ENCODE results near the gene PGBD5.

The PGBD5 gene

GRCh38 chr1:230317823-230318819, 108.0 kb downstream of the PGBD5 start:
- TF ChIP-seq ZNF565 (CRISPR knock-in tag; conservative IDR thresholded peaks at IDR 0.05; ENCODE audit: low read depth) (no peak), CSDC2 (CRISPR knock-in tag; IDR thresholded peaks at IDR 0.05) (no peak), ZC3H10 (CRISPR knock-in tag; IDR thresholded peaks at IDR 0.05) (no peak), RARB (CRISPR knock-in tag; IDR thresholded peaks at IDR 0.05) (no peak), ZNF8 (CRISPR knock-in tag; IDR thresholded peaks at IDR 0.05) (no peak), ARNTL (CRISPR knock-in tag; IDR thresholded peaks at IDR 0.05; ENCODE audit: borderline replicate concordance, low read depth) (no peak), CSRNP3 (CRISPR knock-in tag; IDR thresholded peaks at IDR 0.05) (no peak), SNAI2 (CRISPR knock-in tag; IDR thresholded peaks at IDR 0.05) (no peak), PPARA (CRISPR knock-in tag; IDR thresholded peaks at IDR 0.05; ENCODE audit: borderline replicate concordance) (no peak), BACH2 (CRISPR knock-in tag; IDR thresholded peaks at IDR 0.05; ENCODE audit: borderline replicate concordance) (no peak), POU6F1 (CRISPR knock-in tag; IDR thresholded peaks at IDR 0.05; ENCODE audit: borderline replicate concordance, low read depth) (no peak)
- TF ChIP-seq, protein P1, sequence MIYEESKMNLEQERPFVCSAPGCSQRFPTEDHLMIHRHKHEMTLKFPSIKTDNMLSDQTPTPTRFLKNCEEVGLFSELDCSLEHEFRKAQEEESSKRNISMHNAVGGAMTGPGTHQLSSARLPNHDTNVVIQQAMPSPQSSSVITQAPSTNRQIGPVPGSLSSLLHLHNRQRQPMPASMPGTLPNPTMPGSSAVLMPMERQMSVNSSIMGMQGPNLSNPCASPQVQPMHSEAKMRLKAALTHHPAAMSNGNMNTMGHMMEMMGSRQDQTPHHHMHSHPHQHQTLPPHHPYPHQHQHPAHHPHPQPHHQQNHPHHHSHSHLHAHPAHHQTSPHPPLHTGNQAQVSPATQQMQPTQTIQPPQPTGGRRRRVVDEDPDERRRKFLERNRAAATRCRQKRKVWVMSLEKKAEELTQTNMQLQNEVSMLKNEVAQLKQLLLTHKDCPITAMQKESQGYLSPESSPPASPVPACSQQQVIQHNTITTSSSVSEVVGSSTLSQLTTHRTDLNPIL (CRISPR knock-in tag; IDR thresholded peaks at IDR 0.05; ENCODE audit: low read depth): no peak
- no peak for ATAC-seq

DNA sequence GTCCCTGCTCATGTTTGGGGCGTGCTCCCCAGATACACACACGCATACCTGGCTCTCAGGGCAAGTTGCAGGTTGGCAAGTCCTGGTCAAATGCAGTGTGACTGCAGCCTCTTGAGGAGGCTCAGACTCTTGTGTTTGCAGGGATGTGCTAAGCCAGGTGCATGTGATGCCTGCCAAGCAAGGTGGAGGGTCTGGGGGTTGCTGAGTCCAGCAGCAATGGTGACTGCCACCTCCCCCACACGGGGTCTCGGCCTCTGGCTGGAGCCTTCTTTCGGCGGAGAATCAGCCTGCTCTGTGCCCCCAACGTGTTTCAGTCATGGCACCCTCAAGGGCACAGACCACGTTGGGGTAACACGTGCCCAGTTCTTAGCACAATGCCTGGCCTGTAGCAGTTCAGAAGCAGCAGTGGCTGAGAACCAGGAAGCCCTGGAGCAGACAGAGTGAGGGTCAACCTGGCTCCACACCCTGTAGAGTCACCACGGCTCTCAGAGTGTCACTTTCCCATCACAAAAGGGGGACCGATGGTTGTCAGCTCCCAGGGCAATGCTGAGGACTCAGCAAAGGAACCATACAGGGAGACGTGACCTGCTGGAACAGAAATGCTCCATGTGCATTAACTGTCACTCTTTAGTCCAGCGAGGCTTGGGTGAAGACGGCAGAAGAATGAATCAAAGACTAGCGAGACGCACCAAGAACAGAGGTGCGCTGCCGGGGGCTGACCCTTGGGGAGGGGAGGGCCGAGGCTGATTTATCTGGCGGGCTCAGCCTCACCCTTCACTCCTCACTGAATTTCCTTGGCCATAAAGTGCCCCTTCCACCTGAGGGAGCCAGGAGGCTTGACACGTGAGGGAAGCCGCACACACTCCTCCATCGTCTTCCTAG, 109.0 kb downstream of the PGBD5 start:
- no peak for ATAC-seq
- TF ChIP-seq ESRRG (CRISPR knock-in tag; IDR thresholded peaks at IDR 0.05): no peak
- no peak for TF ChIP-seq ZFP30 (CRISPR knock-in tag; IDR thresholded peaks at IDR 0.05)
- no peak for TF ChIP-seq RARB (CRISPR knock-in tag; IDR thresholded peaks at IDR 0.05)
- TF ChIP-seq CSDC2 (CRISPR knock-in tag; IDR thresholded peaks at IDR 0.05): no peak
- TF ChIP-seq POU6F1 (CRISPR knock-in tag; IDR thresholded peaks at IDR 0.05; ENCODE audit: borderline replicate concordance, low read depth): no peak
- no peak for TF ChIP-seq ZNF565 (CRISPR knock-in tag; conservative IDR thresholded peaks at IDR 0.05; ENCODE audit: low read depth)
- no peak for TF ChIP-seq BACH2 (CRISPR knock-in tag; IDR thresholded peaks at IDR 0.05; ENCODE audit: borderline replicate concordance)
- no peak for TF ChIP-seq ZFP3 (CRISPR knock-in tag; IDR thresholded peaks at IDR 0.05)

GRCh38 chr1:230315099-230315498, 111.0 kb downstream of the PGBD5 start:
- no peak for ATAC-seq
- no peak for TF ChIP-seq ZC3H10 (CRISPR knock-in tag; IDR thresholded peaks at IDR 0.05)

DNA sequence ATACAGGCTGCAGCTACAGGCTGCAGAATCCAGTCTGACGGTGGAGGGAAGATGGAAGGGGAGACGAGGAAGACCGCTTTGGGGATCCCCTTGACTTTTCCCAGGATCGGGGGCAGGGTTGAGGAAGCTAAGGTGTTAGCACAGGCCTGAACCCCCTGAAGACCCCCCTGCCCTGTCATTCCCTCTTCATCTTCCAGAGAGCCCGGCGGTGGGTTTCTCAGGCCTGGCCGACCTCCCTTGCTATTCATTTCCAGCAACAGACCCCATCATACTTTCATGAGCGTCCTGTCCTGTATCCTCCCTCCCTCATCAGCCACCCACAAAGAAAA, 112.0 kb downstream of the PGBD5 start:
- no peak for TF ChIP-seq PATZ1 (CRISPR knock-in tag; IDR thresholded peaks at IDR 0.05; ENCODE audit: borderline replicate concordance)
- TF ChIP-seq CSRNP3 (CRISPR knock-in tag; IDR thresholded peaks at IDR 0.05): no peak
- TF ChIP-seq PPARA (CRISPR knock-in tag; IDR thresholded peaks at IDR 0.05; ENCODE audit: borderline replicate concordance): no peak
- TF ChIP-seq OSR1 (CRISPR knock-in tag; IDR thresholded peaks at IDR 0.05): no peak
- TF ChIP-seq ISL1 (CRISPR knock-in tag; IDR thresholded peaks at IDR 0.05): no peak
- no peak for TF ChIP-seq ZNF8 (CRISPR knock-in tag; IDR thresholded peaks at IDR 0.05)
- TF ChIP-seq TOX (CRISPR knock-in tag; IDR thresholded peaks at IDR 0.05; ENCODE audit: borderline replicate concordance): no peak
- ATAC-seq: no peak

All from SK-N-SH treated with all-trans-retinoic acid at 6 μM for 48 hours (cell line).